ENCODE results near the gene SUCLG2. TPM values are rescaled to one million over a fixed set of nuclear protein-coding genes. Genes with fewer than 3 reads are reported as not detected.

The SUCLG2 gene
- total and polyA plus RNA-seq, 10 of the 15 experiments (the other 5 are each of a cell fraction or from before 2014, with no cell fraction given): 17.8 to 50.9 (median 37.2) TPM

DNA sequence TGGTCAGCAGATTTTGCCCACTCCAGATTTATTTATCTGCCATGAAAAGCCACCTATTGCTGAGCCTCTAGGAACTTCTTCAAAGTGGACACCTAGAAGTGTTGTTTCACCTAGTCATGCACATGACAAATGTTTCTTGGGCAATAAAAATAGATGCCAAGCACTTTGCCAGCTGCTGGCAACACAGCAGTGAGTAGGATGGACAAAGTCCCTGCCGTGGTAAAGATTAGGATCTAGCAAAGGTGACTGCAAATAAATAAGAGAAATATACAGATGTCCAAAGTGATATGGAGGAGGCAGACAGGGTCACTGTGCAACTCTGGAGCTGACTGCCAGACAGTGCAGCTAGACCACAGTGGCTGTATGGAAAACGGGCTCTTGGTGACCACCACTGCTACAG is 137.9 kb downstream of the SUCLG2 start:
- no peak for DNase-seq (ENCODE audit: low read depth, low spot score)
- H3K79me2 ChIP-seq (ENCODE audit: control insufficient read depth, insufficient read depth, low read length): no peaks in the 10 kb centered on the region
- no peak for FAIRE-seq
- H3K4me2 ChIP-seq (ENCODE audit: control insufficient read depth, insufficient read depth): no peak overlapping the region
- TF ChIP-seq, protein P1, sequence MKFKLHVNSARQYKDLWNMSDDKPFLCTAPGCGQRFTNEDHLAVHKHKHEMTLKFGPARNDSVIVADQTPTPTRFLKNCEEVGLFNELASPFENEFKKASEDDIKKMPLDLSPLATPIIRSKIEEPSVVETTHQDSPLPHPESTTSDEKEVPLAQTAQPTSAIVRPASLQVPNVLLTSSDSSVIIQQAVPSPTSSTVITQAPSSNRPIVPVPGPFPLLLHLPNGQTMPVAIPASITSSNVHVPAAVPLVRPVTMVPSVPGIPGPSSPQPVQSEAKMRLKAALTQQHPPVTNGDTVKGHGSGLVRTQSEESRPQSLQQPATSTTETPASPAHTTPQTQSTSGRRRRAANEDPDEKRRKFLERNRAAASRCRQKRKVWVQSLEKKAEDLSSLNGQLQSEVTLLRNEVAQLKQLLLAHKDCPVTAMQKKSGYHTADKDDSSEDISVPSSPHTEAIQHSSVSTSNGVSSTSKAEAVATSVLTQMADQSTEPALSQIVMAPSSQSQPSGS (IDR thresholded peaks at IDR 0.05; ENCODE audit: low read length): no peak
- TF ChIP-seq ZNF24 (IDR thresholded peaks at IDR 0.05): no peak
- TF ChIP-seq RUNX3 (IDR thresholded peaks at IDR 0.05; ENCODE audit: low read length): no peak
- TF ChIP-seq BACH1 (IDR thresholded peaks at IDR 0.05; ENCODE audit: borderline replicate concordance): no peak
- TF ChIP-seq, protein P2, sequence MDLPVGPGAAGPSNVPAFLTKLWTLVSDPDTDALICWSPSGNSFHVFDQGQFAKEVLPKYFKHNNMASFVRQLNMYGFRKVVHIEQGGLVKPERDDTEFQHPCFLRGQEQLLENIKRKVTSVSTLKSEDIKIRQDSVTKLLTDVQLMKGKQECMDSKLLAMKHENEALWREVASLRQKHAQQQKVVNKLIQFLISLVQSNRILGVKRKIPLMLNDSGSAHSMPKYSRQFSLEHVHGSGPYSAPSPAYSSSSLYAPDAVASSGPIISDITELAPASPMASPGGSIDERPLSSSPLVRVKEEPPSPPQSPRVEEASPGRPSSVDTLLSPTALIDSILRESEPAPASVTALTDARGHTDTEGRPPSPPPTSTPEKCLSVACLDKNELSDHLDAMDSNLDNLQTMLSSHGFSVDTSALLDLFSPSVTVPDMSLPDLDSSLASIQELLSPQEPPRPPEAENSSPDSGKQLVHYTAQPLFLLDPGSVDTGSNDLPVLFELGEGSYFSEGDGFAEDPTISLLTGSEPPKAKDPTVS (IDR thresholded peaks at IDR 0.05; ENCODE audit: low read depth, low read length): no peak
- TF ChIP-seq NFIC (IDR thresholded peaks at IDR 0.05; ENCODE audit: low read depth, low read length): no peak
- no peak for TF ChIP-seq FOXM1 (IDR thresholded peaks at IDR 0.05; ENCODE audit: low read depth, low read length)
- TF ChIP-seq TCF12 (IDR thresholded peaks at IDR 0.05; ENCODE audit: low read depth, low read length): no peak
- no peak for TF ChIP-seq ASH2L (IDR thresholded peaks at IDR 0.05; ENCODE audit: borderline replicate concordance, low read depth)
- TF ChIP-seq GATAD2B (conservative IDR thresholded peaks at IDR 0.05; ENCODE audit: low read depth): no peak
- no peak for TF ChIP-seq NR2F1 (conservative IDR thresholded peaks at IDR 0.05)
- no peak for ATAC-seq
- intact Hi-C loops (cut with micrococcal nuclease; ENCODE audit: unreplicated experiment) (no loop called here), in situ Hi-C loops (cut with MboI) (no loop called here)
- no peak overlapping the region for H3K27ac ChIP-seq (ENCODE audit: control insufficient read depth, insufficient read depth)
- no TSS peak for BruUV-seq (replicated peaks)
- H3K36me3 ChIP-seq (ENCODE audit: control insufficient read depth in 2 of 2, insufficient read depth in 2 of 2, low read length in 1 of 2): peaks cover 0 to 14% of the 10 kb centered on the region in 2 experiments; a peak in 1 of 4 replicates
- POLR2A ChIA-PET: no interaction called here
- H4K20me1 ChIP-seq (ENCODE audit: control insufficient read depth, insufficient read depth): no peaks in the 10 kb centered on the region
- H3K27me3 ChIP-seq (replicated peaks in 1 of 2; ENCODE audit: control insufficient read depth in 2 of 2, insufficient read depth in 2 of 2, low read length in 1 of 2): no peaks in the 10 kb centered on the region
- RAD21 ChIA-PET (ENCODE audit: unreplicated experiment): no interaction called here
- H3K9ac ChIP-seq (ENCODE audit: control insufficient read depth, insufficient read depth, low read length): no peak overlapping the region
- no peak overlapping the region for H3K4me3 ChIP-seq
- CTCF ChIA-PET: no interaction called here
- H3K4me1 ChIP-seq (ENCODE audit: control insufficient read depth, insufficient read depth, low read length): no peaks in the 10 kb centered on the region
- H3K9me3 ChIP-seq (replicated peaks; ENCODE audit: control insufficient read depth, insufficient read depth, low read length): no peaks in the 10 kb centered on the region
- H2AFZ ChIP-seq (ENCODE audit: control insufficient read depth, low read depth, low read length): no peak overlapping the region
- 98% methylated on average over 2 of the region's 2 CpGs for WGBS (ENCODE audit: insufficient coverage, insufficient replicate concordance, low lambda C conversion rate, missing lambda C conversion rate)
- SMC1A ChIA-PET (ENCODE audit: uncharacterized antibody, unreplicated experiment): interaction anchor here (1.8 kb wide), 1 partner anchor 15 kb away, joined by 4 read pairs; no protein-coding TSS in a partner anchor
